LNCaP clone FGC (cell line): ENCODE measurements around the gene IFRD2.

Experiments
- DNase-seq: peaks from one replicate; pipeline ENCODE4 v3.0.0-alpha.2; 2011; ENCODE audit warnings: low read depth
- H3K4me3 ChIP-seq: 2 replicates; pipeline ENCODE4 v1.5.1; 2011; ENCODE audit warnings: mild to moderate bottlenecking, low read depth, low read length, control low read depth
- TF ChIP-seq, protein P1 (sequence below): IDR thresholded peaks from 2 replicates; pipeline ENCODE4 v1.5.1; 2012; ENCODE audit warnings: mild to moderate bottlenecking; ENCODE audit not compliant: control insufficient read depth, insufficient read depth; ENCODE audit errors: extremely low read depth

The IFRD2 gene

DNA sequence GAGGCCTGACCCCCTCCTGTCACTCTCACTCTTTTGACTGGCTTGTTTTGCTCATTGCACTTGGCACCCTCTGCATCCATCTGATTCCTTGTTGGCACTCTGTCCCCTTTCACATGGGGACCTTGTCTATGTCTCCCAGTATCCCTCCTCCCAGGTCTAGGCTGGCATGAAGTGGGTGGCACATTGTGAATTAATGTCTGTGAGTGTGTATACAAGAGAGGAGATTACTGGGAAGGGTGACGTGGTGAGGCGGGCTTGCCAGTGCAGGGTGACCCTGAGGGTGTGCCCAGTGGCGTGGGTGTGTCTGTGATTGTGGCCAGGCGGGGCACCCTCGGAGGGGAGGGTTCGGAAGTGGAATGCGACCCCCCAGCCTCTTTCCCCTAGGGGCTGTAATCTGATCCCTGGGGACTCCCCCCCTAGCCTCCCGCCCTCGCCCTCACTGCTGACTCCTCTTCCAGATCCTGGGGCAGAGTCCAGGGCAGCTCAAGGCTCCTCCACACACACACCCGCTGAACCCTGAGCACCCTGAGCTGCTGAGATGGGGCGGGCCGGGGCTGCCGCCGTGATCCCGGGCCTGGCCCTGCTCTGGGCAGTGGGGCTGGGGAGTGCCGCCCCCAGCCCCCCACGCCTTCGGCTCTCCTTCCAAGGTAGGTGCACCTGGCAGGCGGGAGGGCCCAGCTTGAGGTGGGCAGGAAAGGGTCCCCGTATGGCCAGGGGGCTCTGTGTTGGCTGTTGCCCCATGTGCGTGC lies 23.4 kb downstream of the IFRD2 start, which contains the start of gene SEMA3B:
Gene SEMA3B, plus strand, starts transcription at position 445 of the 749 bp plus-strand sequence. Its CDS starts 94 bp downstream, at position 539.
- DNase-seq, result no peak
- TF ChIP-seq, protein P1, sequence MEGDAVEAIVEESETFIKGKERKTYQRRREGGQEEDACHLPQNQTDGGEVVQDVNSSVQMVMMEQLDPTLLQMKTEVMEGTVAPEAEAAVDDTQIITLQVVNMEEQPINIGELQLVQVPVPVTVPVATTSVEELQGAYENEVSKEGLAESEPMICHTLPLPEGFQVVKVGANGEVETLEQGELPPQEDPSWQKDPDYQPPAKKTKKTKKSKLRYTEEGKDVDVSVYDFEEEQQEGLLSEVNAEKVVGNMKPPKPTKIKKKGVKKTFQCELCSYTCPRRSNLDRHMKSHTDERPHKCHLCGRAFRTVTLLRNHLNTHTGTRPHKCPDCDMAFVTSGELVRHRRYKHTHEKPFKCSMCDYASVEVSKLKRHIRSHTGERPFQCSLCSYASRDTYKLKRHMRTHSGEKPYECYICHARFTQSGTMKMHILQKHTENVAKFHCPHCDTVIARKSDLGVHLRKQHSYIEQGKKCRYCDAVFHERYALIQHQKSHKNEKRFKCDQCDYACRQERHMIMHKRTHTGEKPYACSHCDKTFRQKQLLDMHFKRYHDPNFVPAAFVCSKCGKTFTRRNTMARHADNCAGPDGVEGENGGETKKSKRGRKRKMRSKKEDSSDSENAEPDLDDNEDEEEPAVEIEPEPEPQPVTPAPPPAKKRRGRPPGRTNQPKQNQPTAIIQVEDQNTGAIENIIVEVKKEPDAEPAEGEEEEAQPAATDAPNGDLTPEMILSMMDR, result no peak
- H3K4me3 ChIP-seq, result no peak within 1 kb of the TSS

DNA sequence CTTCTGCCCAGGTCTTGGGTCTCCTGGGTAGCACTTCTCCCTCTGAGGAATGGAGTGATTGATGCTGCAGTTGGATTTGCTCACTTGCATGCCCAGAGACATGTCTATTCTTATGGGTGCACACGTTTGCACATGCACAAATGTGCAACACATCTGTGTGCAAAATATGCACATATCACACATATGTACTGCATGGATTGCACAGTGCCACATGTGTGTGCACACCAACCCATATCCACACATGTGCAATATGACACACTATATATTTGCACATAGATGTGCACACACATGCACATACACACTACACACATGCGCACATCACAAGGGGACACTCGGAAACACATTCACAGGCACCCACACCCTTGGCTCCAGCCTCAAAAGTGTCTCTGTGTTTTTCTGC lies 24.0 kb downstream of the IFRD2 start:
- H3K4me3 ChIP-seq, result no peak overlapping the region
- no peak for DNase-seq
- TF ChIP-seq, protein P1, result no peak

DNA sequence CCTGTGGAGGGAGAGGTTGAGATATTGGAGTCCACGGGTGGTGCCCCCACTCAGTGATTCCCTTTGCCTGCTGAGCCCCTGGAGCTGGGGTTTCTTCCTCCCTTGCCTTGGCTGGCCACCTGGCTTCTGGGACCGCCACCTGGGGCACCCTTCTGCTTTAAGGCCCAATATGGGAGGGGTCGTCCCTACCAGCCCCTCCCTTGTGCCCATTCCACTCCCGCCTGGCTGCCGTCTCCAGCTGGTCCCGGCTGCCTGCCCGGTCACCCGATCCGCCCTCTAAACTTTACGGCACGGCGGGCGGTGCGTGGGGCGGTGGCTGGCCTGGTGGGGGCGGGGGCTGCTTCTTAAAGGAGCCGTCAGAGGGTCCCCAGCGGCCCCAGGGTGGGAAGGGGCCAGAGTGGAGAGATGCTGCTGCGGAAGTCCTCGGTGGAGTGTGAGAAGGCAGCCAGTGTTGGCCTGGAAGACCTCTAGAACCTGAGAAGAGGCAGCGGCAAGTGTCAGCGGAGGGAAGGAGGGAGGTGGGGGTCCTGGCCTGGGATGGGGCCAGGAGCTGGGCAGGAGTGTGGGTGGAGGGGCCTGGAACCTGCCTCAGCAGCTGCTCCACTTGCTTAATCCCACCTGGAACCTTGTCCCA lies 24.8 kb downstream of the IFRD2 start:
- H3K4me3 ChIP-seq, result peak overlapping the region; percentile 37
- TF ChIP-seq, protein P1, result no peak
- no peak for DNase-seq

DNA sequence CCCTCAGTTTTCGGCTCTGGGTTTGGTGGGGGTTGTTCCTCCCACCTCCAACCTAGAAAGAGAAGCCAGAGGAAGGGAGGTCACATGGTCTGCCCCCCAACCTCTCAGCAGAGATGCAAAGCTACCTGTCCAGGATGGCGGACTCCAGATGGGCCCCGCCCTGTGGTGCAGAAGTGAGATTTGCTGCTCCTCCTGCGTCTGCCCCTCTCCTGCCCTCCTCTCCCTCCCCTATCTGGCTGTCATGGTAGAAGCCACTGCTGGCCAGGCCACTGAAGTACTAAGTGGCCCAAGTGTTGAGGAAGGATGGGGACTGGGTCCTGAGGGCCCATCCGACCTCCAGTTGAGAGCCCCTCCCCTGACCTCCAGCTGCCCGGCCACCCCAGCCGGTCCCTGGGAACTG lies 25.4 kb downstream of the IFRD2 start:
- H3K4me3 ChIP-seq, result peak overlapping the region; percentile 37
- no peak for DNase-seq
- TF ChIP-seq, protein P1, result no peak

DNA sequence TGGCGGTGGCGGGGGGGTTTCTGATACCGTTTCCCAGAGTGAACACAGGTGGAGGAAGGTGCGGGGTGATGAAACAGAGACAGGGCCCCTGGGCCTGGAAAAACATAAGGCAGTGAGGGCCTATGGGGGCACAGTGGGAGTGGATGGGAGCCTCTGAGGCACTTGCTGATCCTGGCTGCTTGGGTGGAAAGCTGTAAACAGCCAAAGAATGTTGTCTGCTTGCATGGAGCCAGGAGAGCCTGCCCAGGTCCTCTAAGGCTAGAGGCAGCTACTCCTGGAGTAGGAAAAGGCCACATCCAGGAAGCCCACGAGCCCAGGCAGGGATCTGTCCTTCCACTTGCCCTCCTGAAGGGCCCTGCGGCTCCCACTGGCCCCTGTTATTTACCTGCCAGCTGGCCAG lies 26.2 kb downstream of the IFRD2 start:
- no peak for DNase-seq
- H3K4me3 ChIP-seq, result no peak overlapping the region
- TF ChIP-seq, protein P1, result no peak

DNA sequence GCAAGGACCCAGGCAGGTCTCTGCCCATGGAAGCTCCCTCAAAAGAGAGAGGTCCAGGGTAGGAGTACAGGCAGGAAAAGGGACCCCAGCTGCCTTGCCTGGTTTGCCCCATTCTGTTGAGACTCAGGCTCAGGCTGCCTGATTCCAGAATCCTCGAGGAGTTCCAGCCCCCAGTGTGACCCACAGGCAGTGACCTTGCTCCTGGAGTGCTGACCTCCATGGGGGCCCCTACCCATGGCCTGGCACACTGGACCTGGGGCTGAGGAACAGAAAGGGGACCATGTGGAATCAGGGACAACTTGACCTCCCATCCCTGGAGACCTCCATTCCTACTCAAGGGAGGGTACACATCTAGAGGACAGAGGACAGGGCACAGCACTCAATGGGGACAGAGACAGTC lies 26.7 kb downstream of the IFRD2 start:
- TF ChIP-seq, protein P1, result no peak
- DNase-seq, result no peak
- H3K4me3 ChIP-seq, result no peak overlapping the region
